Tibial artery (tissue), 4 donors: ENCODE data around the gene NECTIN1.
"Not testable (repeated sequence)": the region's sequence is repeated elsewhere in the genome, so short reads cannot be mapped to it uniquely, and the experiment has no call there.

Experiments
- DNase-seq, 2 donors: peaks; one replicate each; pipeline ENCODE4 v3.0.0-alpha.2; 2019
- H3K27ac ChIP-seq, 2 donors: fragments of 200-600 bp; sonication (generic) in 1 of 2; 1 replicate in 1 of 2; 2 replicates in 1 of 2; pipeline ENCODE4 v1.5.1; 2018 to 2019; ENCODE audit warnings: mild to moderate bottlenecking in 1 of 2
- H3K27me3 ChIP-seq, 2 donors: fragments of 200-600 bp; sonication (generic) in 1 of 2; one replicate each; pipeline versions ENCODE4 v1.5.1 to v1.6.0; 2016 to 2019
- H3K36me3 ChIP-seq, 3 donors: fragments of 200-600 bp; sonication (generic) in 2 of 3; one replicate each; pipeline ENCODE4 v1.5.1; 2016 to 2019; ENCODE audit warnings: mild to moderate bottlenecking in 2 of 3
- H3K4me1 ChIP-seq, 4 donors: fragments of 200-600 bp; sonication (generic) in 2 of 4; 1 replicate in 3 of 4; 2 replicates in 1 of 4; pipeline ENCODE4 v1.5.1; 2016 to 2019
- H3K4me3 ChIP-seq, 2 donors: fragments of 200-600 bp; sonication (generic) in 1 of 2; 1 replicate in 1 of 2; 2 replicates in 1 of 2; pipeline ENCODE4 v1.5.1; 2018 to 2019; ENCODE audit warnings: mild to moderate bottlenecking in 2 of 2
- H3K9me3 ChIP-seq, 3 donors: fragments of 200-600 bp; sonication (generic) in 1 of 3; one replicate each; pipeline ENCODE4 v1.5.1; 2016 to 2019
- intact Hi-C: fragments of 100-400 bp; cut with DNase I; formaldehyde crosslinking; loops from one replicate; pipeline ENCODE4 v1.15.0; 2023; ENCODE audit warnings: low total_unique reads
- TF ChIP-seq, protein P1 (sequence below), 2 experiments: fragments of 200-600 bp in 1 of 2; fragments of 450-650 bp in 1 of 2; IDR thresholded peaks; one replicate each; pipeline ENCODE4 v1.5.1; 2017 to 2019; ENCODE audit warnings: antibody characterized with exemption in 2 of 2, mild to moderate bottlenecking in 1 of 2, moderate library complexity in 1 of 2

Gene NECTIN1

DNA sequence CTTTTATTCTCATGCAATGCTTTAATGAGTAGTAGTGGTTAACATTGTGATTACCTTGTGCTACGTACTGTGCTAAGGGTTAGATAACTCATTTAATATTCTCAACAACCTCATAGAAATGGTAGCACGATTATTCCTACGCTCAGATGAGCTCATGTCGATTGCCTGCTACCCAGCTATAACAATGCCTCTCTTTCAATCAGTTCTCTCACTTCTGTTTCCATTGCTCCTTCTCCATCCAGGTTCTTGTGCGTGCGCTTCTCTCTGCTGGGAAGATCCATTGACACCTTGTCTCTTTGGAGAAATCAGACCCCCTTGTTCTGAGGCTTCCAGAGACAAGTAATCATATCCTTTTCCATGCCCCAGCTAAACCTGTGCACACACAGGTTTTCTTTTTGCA, 120.8 kb downstream of the NECTIN1 start:
- no peak overlapping the region for H3K27ac ChIP-seq
- H3K36me3 ChIP-seq, result no peaks in the 10 kb centered on the region
- no peaks in the 10 kb centered on the region for H3K9me3 ChIP-seq
- H3K27me3 ChIP-seq, result peaks cover 0 to 31% of the 10 kb centered on the region in 2 donors
- H3K4me3 ChIP-seq, result no peak overlapping the region
- TF ChIP-seq, protein P1, sequence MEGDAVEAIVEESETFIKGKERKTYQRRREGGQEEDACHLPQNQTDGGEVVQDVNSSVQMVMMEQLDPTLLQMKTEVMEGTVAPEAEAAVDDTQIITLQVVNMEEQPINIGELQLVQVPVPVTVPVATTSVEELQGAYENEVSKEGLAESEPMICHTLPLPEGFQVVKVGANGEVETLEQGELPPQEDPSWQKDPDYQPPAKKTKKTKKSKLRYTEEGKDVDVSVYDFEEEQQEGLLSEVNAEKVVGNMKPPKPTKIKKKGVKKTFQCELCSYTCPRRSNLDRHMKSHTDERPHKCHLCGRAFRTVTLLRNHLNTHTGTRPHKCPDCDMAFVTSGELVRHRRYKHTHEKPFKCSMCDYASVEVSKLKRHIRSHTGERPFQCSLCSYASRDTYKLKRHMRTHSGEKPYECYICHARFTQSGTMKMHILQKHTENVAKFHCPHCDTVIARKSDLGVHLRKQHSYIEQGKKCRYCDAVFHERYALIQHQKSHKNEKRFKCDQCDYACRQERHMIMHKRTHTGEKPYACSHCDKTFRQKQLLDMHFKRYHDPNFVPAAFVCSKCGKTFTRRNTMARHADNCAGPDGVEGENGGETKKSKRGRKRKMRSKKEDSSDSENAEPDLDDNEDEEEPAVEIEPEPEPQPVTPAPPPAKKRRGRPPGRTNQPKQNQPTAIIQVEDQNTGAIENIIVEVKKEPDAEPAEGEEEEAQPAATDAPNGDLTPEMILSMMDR (IDR thresholded peaks at IDR 0.05), result no peak
- DNase-seq, result no peak
- intact Hi-C loops, result no loop called here
- no peaks in the 10 kb centered on the region for H3K4me1 ChIP-seq

- no peak for DNase-seq
- H3K9me3 ChIP-seq, result no peaks in the 10 kb centered on the region
- H3K4me3 ChIP-seq, result no peak overlapping the region
- no peaks in the 10 kb centered on the region for H3K36me3 ChIP-seq
- peaks cover 0 to 35% of the 10 kb centered on the region in 2 donors for H3K27me3 ChIP-seq
- no peak overlapping the region for H3K27ac ChIP-seq
- no peaks in the 10 kb centered on the region for H3K4me1 ChIP-seq
- intact Hi-C loops, result no loop called here
- TF ChIP-seq, protein P1 (IDR thresholded peaks at IDR 0.05), result no peak
Measured at GRCh38 chr11:119607726-119608125, 121.3 kb downstream of the NECTIN1 start.

- Histone ChIP-seq H3K4me3 (no peak overlapping the region), H3K27ac (no peak overlapping the region), H3K9me3 (no peaks in the 10 kb centered on the region), H3K4me1 (no peaks in the 10 kb centered on the region), H3K27me3 (peaks cover 0 to 43% of the 10 kb centered on the region in 2 donors), H3K36me3 (no peaks in the 10 kb centered on the region)
- TF ChIP-seq, protein P1 (IDR thresholded peaks at IDR 0.05), result no peak
- no peak for DNase-seq
- intact Hi-C loops, result no loop called here
Measured at GRCh38 chr11:119605137-119605665, 123.8 kb downstream of the NECTIN1 start.

DNA sequence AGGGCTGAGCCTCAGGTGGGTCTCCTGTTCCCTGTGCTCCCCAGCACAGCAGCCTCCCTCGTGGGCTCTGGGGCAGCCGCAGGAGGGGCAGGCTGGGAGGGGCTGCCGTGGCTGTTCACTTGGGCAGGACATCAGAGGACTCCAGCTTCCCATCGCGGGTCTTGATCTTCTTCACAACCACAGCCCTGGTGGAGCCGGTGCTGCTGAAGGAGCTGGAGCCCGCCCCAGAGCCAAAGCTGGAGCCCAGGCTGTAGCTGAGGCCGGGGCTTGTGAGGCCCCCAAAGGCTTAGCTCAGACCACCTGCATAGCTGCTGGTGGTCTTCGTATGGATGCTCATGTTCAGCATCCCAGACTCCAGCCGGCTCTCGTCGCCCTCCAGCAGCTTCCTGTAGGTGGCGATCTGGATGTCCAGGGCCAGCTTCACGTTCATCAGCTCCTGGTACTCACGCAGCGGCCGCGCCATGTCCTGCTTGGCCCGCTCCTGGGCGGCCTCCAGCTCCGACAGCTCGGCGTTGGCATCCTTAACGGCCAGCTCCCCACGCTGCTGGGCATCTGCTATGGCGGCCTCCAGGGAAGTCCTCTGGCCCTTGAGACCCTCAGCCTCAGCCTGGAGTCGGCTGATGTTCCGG, 126.1 kb downstream of the NECTIN1 start:
- Histone ChIP-seq H3K4me3 (no peak overlapping the region), H3K27ac (no peak overlapping the region), H3K27me3 (peaks cover 0 to 31% of the 10 kb centered on the region in 2 donors), H3K4me1 (no peaks in the 10 kb centered on the region), H3K36me3 (no peaks in the 10 kb centered on the region), H3K9me3 (no peaks in the 10 kb centered on the region)
- TF ChIP-seq, protein P1 (IDR thresholded peaks at IDR 0.05), result no peak
- intact Hi-C loops, result no loop called here
- no peak for DNase-seq

- H3K4me1 ChIP-seq, result no peaks in the 10 kb centered on the region
- H3K4me3 ChIP-seq, result no peak overlapping the region
- peaks cover 0 to 24% of the 10 kb centered on the region in 2 donors for H3K27me3 ChIP-seq
- H3K27ac ChIP-seq, result no peak overlapping the region
- intact Hi-C loops, result no loop called here
- TF ChIP-seq, protein P1 (IDR thresholded peaks at IDR 0.05), result no peak
- H3K9me3 ChIP-seq, result no peaks in the 10 kb centered on the region
- no peak for DNase-seq
- H3K36me3 ChIP-seq, result no peaks in the 10 kb centered on the region
Measured at GRCh38 chr11:119599864-119600541, 129.0 kb downstream of the NECTIN1 start.

- intact Hi-C loops, H3K4me3 ChIP-seq, H3K27ac ChIP-seq, H3K27me3 ChIP-seq, H3K9me3 ChIP-seq, DNase-seq, H3K4me1 ChIP-seq, H3K36me3 ChIP-seq: not testable (repeated sequence)
Measured at GRCh38 chr11:119595941-119596340, 133.1 kb downstream of the NECTIN1 start.
